GM18868 (cell line): ENCODE measurements around the gene UBE2K.
"Not testable (repeated sequence)": the region's sequence is repeated elsewhere in the genome, so short reads cannot be mapped to it uniquely, and the experiment has no call there.

Source experiments
- ATAC-seq: cut with Tn5 transposase; IDR thresholded peaks from one replicate; pipeline ENCODE4 v1.9.1; 2021; ENCODE audit warnings: mild to moderate bottlenecking, moderate library complexity; ENCODE audit not compliant: unreplicated experiment

Gene UBE2K

DNA sequence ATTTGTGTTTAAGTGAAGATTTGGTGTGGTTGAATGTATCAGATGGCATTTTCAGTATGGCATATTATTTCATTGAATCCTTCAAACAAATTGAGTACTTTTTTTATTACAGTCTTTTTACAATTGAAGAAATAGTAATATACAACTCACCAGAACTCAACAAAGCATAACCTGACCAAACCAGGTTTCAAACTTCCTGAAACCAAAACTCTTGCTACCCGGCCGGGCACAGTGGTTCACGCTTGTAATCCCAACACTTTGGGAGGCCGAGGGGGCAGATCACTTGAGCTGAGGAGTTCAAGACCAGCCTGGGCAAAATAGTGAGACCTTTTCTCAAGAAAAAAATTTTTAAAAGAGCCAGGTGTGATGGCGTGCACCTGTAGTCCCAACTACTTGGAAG is 94.2 kb downstream of the UBE2K start:
- ATAC-seq = no peak

DNA sequence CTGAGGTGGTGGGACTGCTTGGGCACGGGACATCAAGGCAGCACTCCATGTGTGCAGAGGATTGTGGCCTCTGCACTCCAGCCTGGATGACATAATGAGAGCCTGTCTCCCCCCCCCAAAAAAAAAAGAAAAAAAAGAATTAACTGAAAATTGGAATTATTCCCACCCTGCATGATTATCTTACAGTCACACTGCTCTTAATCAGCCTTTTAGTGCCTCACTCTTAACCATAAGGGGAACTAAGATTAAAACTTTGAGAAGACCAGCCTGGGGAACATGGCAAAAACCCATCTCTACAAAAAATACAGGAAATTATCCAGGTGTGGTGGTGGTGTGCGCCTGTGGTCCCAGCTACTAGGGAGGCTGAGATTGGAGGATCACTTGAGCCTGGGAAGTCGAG is 94.6 kb downstream of the UBE2K start:
- no peak for ATAC-seq

DNA sequence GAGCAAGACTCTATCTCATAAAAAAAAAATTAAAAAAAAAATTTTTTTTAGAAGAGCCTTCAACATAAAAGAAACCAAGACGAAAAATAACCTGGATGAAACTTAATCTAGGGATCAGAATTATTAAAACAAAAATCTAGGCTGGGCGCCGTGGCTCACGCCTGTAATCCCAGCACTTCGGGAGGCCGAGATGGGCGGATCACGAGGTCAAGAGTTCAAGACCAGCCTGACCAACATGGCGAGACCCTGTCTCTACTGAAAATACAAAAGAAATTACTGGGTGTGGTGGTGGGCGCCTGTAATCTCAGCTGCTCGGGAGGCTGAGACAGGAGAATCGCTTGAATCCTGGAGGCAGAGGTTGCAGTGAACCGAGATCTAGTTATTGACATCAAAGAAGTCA is 95.0 kb downstream of the UBE2K start:
- not testable (repeated sequence) for ATAC-seq

DNA sequence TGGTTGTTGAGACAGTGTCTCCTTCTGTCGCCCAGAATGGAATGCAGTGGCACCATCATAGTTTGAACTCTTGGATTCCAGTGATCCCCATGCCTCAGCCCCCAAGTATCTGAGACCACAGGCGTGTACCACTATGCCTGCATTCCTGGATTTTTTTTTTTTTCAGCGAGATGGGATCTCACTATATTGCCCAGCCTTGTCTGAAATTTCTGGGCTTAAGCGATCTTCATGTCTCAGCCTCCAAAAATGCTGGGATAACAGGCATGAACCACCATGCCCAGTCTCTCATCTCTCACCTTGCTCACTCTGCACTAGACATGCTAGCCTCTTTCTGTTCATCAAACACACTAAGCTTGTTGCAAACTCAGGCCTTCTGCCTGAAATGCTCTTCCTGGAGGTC is 104.1 kb downstream of the UBE2K start:
- no peak for ATAC-seq

DNA sequence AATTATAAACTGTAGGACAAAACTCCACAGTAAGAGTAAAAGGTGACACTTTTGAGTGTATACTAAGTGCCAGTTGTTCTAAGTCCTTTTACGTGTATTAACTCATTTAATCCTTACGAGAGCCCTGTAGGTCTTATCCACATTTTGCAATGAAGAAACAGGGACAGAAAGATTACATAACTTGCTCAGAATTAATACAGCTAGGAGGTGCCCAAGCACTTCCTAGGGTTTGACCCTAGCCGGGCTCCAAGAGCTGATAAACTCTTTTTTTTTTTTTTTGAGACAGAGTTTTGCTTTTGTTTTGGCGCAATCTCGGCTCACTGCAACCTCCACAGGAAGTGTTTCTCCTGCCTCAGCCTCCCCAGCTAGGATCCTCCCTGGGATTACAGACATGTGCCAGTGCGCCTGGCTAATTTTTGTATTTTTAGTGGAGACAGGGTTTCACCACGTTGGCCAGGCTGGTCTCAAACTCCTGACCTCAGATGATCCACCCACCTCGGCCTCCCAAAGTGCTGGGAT is 110.4 kb downstream of the UBE2K start:
- ATAC-seq = no peak

DNA sequence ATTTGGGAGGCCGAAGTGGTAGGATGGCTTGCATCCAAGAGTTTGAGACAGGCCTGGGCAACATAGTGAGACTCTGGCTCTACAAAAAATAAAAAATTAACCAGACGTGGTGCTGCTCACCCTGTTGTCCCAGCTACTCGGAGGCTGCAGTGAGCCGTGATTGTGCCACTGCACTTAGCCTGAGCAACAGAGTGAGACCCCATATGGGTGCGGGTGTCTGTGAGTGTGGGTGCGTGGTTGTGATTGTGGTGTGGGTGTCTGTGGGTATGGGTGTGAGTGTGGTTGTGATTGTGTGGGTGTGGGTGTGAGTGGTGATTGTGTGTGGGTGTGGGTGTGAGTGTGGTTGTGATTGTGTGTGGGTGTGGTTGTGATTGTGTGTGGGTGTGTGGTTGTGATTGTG is 114.6 kb downstream of the UBE2K start:
- no peak for ATAC-seq

DNA sequence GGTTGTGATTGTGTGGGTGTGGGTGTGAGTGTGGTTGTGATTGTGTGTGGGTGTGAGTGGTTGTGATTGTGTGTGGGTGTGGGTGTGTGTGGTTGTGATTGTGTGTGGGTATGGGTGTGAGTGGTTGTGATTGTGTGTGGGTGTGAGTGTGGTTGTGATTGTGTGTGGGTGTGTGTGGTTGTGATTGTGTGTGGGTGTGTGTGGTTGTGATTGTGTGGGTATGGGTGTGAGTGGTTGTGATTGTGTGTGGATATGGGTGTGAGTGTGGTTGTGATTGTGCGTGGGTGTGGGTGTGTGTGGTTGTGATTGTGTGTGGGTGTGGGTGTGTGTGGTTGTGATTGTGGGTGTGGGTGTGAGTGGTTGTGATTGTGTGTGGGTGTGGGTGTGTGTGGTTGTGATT is 115.1 kb downstream of the UBE2K start:
- not testable (repeated sequence) for ATAC-seq

DNA sequence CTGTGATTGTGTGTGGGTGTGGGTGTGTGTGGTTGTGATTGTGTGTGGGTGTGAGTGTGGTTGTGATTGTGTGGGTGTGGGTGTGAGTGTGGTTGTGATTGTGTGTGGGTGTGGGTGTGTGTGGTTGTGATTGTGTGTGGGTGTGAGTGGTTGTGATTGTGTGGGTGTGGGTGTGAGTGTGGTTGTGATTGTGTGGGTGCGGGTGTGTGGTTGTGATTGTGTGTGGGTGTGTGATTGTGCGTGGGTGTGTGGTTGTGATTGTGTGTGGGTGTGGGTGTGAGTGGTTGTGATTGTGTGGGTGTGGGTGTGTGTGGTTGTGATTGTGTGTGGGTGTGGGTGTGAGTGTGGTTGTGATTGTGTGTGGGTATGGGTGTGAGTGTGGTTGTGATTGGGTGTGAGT is 115.8 kb downstream of the UBE2K start:
- not testable (repeated sequence) for ATAC-seq

DNA sequence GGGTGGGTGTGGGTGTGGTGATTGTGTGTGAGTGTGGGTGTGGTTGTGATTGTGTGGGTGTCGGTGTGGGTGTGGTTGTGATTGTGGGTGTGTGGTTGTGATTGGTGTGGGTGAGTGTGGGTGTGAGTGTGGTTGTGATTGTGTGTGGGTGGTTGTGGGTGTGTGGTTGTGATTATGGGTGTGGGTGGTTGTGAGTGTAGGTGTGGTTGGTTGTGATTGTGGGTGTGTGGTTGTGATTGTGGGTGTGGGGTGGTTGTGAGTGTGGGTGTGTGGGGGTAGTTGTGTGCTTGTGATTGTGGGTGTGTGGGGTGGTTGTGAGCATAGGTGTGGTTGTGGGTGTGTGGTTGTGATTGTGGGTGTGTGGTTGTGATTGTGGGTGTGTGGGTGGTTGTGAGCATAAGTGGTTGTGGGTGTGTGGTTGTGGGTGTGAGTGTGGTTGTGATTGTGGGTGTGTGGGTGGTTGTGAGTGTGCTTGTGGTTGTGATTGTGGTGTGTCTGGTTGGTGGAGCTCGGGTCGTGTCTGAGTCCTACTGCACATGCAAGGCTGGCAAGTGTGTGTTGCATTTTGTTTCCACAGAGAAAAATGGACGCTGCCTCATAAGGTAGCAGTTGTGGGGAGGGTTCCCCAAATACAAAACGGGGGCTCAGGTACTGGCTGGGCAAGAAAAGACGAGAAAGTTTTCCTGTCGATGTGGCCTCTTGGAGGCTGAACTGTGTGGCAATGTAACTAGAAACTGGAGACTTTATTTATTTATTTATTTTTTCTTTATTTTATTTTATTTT is 116.7 kb downstream of the UBE2K start:
- ATAC-seq = no peak

DNA sequence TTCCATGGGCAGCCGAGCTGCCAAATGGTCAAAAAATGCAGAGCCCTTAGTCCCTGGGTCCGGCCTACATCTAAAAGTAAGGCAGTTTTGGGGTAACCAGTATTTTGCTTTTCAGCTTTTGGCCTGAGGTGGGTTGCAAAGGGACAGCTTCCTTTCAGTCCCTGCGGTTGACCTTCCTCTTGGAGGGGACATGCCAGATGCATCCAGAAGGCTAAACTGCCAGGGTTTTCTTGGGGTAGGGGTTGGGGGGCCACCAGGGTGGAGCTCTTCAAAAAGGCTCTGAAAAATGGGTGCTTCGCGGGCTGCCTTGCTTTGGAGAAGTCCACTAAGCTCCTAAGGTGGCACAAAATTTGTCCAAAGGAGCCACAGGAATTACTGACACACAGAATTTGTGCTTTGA is 120.7 kb downstream of the UBE2K start:
- no peak for ATAC-seq

DNA sequence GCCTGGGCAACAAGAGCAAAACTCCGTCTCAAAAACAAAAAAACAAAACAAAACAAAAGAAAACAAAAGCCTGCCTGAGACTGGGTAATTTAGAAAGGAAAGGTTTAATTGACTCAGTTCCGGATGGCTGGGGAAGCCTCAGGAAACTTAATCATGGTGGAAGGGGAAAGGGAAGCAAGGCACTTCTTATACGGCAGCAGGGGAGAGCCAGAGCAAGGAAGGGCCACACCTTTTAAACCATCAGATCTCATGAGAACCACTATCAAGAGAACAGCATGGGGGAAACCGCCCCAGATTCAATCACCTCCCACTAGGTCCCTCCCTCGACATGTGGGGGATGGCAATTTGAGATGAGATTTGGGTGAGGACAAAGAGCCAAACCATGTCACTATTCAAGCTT is 122.2 kb downstream of the UBE2K start:
- ATAC-seq = no peak

DNA sequence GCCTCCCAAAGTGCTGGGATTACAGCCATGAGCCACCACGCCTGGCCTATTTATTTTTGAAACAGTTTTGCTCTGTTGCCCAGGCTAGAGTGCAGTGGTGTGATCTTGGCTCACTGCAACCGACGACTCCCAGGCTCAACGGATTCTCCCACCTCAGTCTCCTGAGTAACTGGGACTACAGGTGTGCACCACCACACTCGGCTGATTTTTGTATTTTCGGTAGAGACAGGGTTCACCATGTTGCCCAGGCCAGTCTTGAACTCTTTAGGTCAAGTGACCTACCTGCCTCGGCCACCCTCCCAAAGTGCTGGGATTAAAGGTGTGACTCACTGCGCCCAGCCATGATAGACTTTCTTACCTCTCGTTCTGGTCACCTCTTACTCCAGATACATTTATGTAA is 124.0 kb downstream of the UBE2K start:
- no peak for ATAC-seq

DNA sequence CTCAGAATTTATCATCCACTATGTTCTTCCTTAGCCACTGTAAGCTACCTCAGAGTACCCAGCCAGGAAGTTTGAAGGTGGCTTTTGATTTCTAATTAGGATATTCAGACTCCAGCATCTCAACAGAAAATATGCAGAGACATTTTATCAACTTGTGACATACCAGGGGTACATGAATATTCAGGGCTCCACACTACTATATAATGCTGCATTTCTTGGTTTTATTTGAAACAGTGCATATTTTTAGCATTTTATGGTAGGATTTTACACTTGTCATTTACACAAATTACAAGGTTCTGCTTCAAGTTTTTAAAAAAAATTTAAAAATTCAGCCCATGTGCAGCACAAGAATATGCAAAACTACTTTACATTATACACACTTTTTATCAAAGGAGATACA is 124.7 kb downstream of the UBE2K start:
- no peak for ATAC-seq

DNA sequence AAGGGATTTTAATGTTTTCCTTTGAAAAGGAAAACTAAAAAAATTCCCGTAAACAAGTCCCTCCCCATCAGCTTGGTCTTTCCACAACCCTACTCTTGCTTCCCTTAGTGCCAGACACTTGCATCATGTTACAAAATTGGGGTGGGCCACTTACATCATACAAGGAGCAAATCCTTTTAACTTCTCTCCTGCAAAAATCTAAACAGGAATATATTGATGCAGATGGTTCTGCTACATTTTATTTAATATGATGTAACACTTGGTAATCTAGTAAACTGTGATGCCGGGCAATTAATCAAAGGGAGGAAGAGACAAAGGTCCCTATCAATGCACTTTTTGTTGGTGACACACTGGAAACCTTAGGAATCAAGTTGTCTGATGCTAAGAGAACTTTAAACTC is 125.3 kb downstream of the UBE2K start:
- no peak for ATAC-seq

DNA sequence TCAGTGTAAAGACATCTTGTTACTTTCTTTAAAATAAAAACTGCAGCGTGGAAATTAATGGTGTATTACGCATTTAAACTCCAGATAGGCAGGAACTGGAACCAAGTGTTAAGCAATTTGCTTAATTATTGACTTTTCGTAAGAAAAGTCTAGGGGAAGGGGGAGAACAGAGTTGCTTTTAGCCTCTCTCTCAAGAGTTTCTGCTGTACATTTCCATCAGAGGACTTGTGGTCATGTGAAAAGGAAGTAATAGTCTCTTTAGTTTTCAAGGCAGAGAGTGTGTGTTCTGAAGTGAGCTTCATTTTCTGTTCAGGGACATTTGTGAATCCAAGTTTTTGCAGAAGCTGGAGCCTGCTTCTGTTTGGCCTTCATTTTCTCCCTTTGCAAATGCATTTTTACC is 127.2 kb downstream of the UBE2K start:
- no peak for ATAC-seq

DNA sequence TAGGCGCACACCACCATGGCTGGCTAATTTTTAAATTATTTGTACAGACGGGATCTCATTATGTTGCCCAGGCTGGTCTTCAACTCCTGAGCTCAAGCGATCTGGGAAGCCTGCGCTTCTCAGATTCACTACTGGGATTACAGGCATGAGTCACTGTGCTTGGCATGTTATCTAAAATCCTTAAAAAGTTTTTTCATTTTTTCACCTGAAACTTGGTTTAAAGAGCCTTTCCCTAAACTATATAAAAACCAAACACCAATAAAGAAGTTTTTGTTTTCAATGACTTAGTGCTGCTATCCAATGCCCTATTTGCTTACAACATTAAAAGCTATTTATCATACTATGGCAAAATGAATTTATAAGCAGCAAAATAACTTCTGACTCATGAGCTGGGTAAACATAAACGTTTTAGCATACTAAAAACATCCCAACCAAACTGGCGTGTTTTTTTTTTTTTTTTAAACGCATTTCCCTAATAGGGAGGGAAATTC is 127.8 kb downstream of the UBE2K start:
- ATAC-seq = no peak
